Measurements from ENCODE around the gene IL10RB.
"Not testable (repeated sequence)": the region's sequence is repeated elsewhere in the genome, so short reads cannot be mapped to it uniquely, and the experiment has no call there.

IL10RB gene

GRCh38 chr21:33308586-33309490 lies 42.7 kb downstream of the IL10RB start:
- no peak overlapping the region for H3K27ac ChIP-seq (ENCODE audit: low read depth, low read length)
- no peaks in the 10 kb centered on the region for H3K27me3 ChIP-seq (ENCODE audit: control insufficient read depth in 1 of 2, insufficient read depth in 2 of 2, low read length in 2 of 2)
- no peak overlapping the region for H3K9ac ChIP-seq (ENCODE audit: low read depth in 1 of 2, low read length in 2 of 2)
- no peak overlapping the region for H3K4me3 ChIP-seq (ENCODE audit: low read depth in 1 of 2, low read length in 2 of 2)
- H3K36me3 ChIP-seq (ENCODE audit: control insufficient read depth in 1 of 2, insufficient read depth in 2 of 2, low read length in 2 of 2) = no peaks in the 10 kb centered on the region
- no peaks in the 10 kb centered on the region for H3K4me1 ChIP-seq (ENCODE audit: control insufficient read depth in 1 of 2, insufficient read depth in 2 of 2, low read length in 2 of 2)
- H3K9me3 ChIP-seq (ENCODE audit: control insufficient read depth in 1 of 2, low read length in 2 of 2) = peaks cover 0 to 4% of the 10 kb centered on the region in 2 donors

GRCh38 chr21:33309778-33310177 lies 43.6 kb downstream of the IL10RB start:
- no peaks in the 10 kb centered on the region for H3K4me1 ChIP-seq (ENCODE audit: control insufficient read depth in 1 of 2, insufficient read depth in 2 of 2, low read length in 2 of 2)
- H3K4me3 ChIP-seq (ENCODE audit: low read depth in 1 of 2, low read length in 2 of 2) = no peak overlapping the region
- no peak overlapping the region for H3K27ac ChIP-seq (ENCODE audit: low read depth, low read length)
- peaks cover 0 to 4% of the 10 kb centered on the region in 2 donors for H3K9me3 ChIP-seq (ENCODE audit: control insufficient read depth in 1 of 2, low read length in 2 of 2)
- no peaks in the 10 kb centered on the region for H3K27me3 ChIP-seq (ENCODE audit: control insufficient read depth in 1 of 2, insufficient read depth in 2 of 2, low read length in 2 of 2)
- no peak overlapping the region for H3K9ac ChIP-seq (ENCODE audit: low read depth in 1 of 2, low read length in 2 of 2)
- no peaks in the 10 kb centered on the region for H3K36me3 ChIP-seq (ENCODE audit: control insufficient read depth in 1 of 2, insufficient read depth in 2 of 2, low read length in 2 of 2)

GRCh38 chr21:33312121-33312520 lies 46.0 kb downstream of the IL10RB start:
- H3K9me3 ChIP-seq (ENCODE audit: control insufficient read depth in 1 of 2, low read length in 2 of 2) = peaks cover 0 to 4% of the 10 kb centered on the region in 2 donors
- H3K4me1 ChIP-seq (ENCODE audit: control insufficient read depth in 1 of 2, insufficient read depth in 2 of 2, low read length in 2 of 2) = no peaks in the 10 kb centered on the region
- no peak overlapping the region for H3K27ac ChIP-seq (ENCODE audit: low read depth, low read length)
- H3K27me3 ChIP-seq (ENCODE audit: control insufficient read depth in 1 of 2, insufficient read depth in 2 of 2, low read length in 2 of 2) = no peaks in the 10 kb centered on the region
- no peaks in the 10 kb centered on the region for H3K36me3 ChIP-seq (ENCODE audit: control insufficient read depth in 1 of 2, insufficient read depth in 2 of 2, low read length in 2 of 2)
- H3K4me3 ChIP-seq (ENCODE audit: low read depth in 1 of 2, low read length in 2 of 2) = no peak overlapping the region
- H3K9ac ChIP-seq (ENCODE audit: low read depth in 1 of 2, low read length in 2 of 2) = no peak overlapping the region

GRCh38 chr21:33313183-33313582 lies 47.0 kb downstream of the IL10RB start:
- H3K36me3 ChIP-seq (ENCODE audit: control insufficient read depth in 1 of 2, insufficient read depth in 2 of 2, low read length in 2 of 2) = no peaks in the 10 kb centered on the region
- no peak overlapping the region for H3K27ac ChIP-seq (ENCODE audit: low read depth, low read length)
- no peak overlapping the region for H3K9ac ChIP-seq (ENCODE audit: low read depth in 1 of 2, low read length in 2 of 2)
- H3K4me1 ChIP-seq (ENCODE audit: control insufficient read depth in 1 of 2, insufficient read depth in 2 of 2, low read length in 2 of 2) = no peaks in the 10 kb centered on the region
- H3K4me3 ChIP-seq (ENCODE audit: low read depth in 1 of 2, low read length in 2 of 2) = no peak overlapping the region
- peaks cover 0 to 4% of the 10 kb centered on the region in 2 donors for H3K9me3 ChIP-seq (ENCODE audit: control insufficient read depth in 1 of 2, low read length in 2 of 2)
- no peaks in the 10 kb centered on the region for H3K27me3 ChIP-seq (ENCODE audit: control insufficient read depth in 1 of 2, insufficient read depth in 2 of 2, low read length in 2 of 2)

GRCh38 chr21:33313611-33314010 lies 47.4 kb downstream of the IL10RB start:
- no peaks in the 10 kb centered on the region for H3K4me1 ChIP-seq (ENCODE audit: control insufficient read depth in 1 of 2, insufficient read depth in 2 of 2, low read length in 2 of 2)
- H3K9me3 ChIP-seq (ENCODE audit: control insufficient read depth in 1 of 2, low read length in 2 of 2) = peaks cover 0 to 4% of the 10 kb centered on the region in 2 donors
- H3K27ac ChIP-seq (ENCODE audit: low read depth, low read length) = no peak overlapping the region
- no peaks in the 10 kb centered on the region for H3K36me3 ChIP-seq (ENCODE audit: control insufficient read depth in 1 of 2, insufficient read depth in 2 of 2, low read length in 2 of 2)
- H3K27me3 ChIP-seq (ENCODE audit: control insufficient read depth in 1 of 2, insufficient read depth in 2 of 2, low read length in 2 of 2) = no peaks in the 10 kb centered on the region
- H3K4me3 ChIP-seq (ENCODE audit: low read depth in 1 of 2, low read length in 2 of 2) = no peak overlapping the region
- H3K9ac ChIP-seq (ENCODE audit: low read depth in 1 of 2, low read length in 2 of 2) = no peak overlapping the region

- no peaks in the 10 kb centered on the region for H3K4me1 ChIP-seq (ENCODE audit: control insufficient read depth in 1 of 2, insufficient read depth in 2 of 2, low read length in 2 of 2)
- H3K27ac ChIP-seq (ENCODE audit: low read depth, low read length) = no peak overlapping the region
- no peak overlapping the region for H3K4me3 ChIP-seq (ENCODE audit: low read depth in 1 of 2, low read length in 2 of 2)
- H3K9ac ChIP-seq (ENCODE audit: low read depth in 1 of 2, low read length in 2 of 2) = no peak overlapping the region
- no peaks in the 10 kb centered on the region for H3K27me3 ChIP-seq (ENCODE audit: control insufficient read depth in 1 of 2, insufficient read depth in 2 of 2, low read length in 2 of 2)
- peaks cover 0 to 4% of the 10 kb centered on the region in 2 donors for H3K9me3 ChIP-seq (ENCODE audit: control insufficient read depth in 1 of 2, low read length in 2 of 2)
- no peaks in the 10 kb centered on the region for H3K36me3 ChIP-seq (ENCODE audit: control insufficient read depth in 1 of 2, insufficient read depth in 2 of 2, low read length in 2 of 2)
These were observed 47.9 kb downstream of the IL10RB start for GRCh38 chr21:33314111-33314510.

GRCh38 chr21:33315946-33316710 lies 50.0 kb downstream of the IL10RB start:
- Histone ChIP-seq H3K27ac (ENCODE audit: low read depth, low read length) (no peak overlapping the region), H3K4me3 (ENCODE audit: low read depth in 1 of 2, low read length in 2 of 2) (no peak overlapping the region), H3K27me3 (ENCODE audit: control insufficient read depth in 1 of 2, insufficient read depth in 2 of 2, low read length in 2 of 2) (no peaks in the 10 kb centered on the region), H3K9me3 (ENCODE audit: control insufficient read depth in 1 of 2, low read length in 2 of 2) (no peaks in the 10 kb centered on the region), H3K9ac (ENCODE audit: low read depth in 1 of 2, low read length in 2 of 2) (no peak overlapping the region), H3K36me3 (ENCODE audit: control insufficient read depth in 1 of 2, insufficient read depth in 2 of 2, low read length in 2 of 2) (no peaks in the 10 kb centered on the region), H3K4me1 (ENCODE audit: control insufficient read depth in 1 of 2, insufficient read depth in 2 of 2, low read length in 2 of 2) (no peaks in the 10 kb centered on the region)

GRCh38 chr21:33317145-33317544 lies 51.0 kb downstream of the IL10RB start:
- Histone ChIP-seq H3K27ac (ENCODE audit: low read depth, low read length) (no peak overlapping the region), H3K4me1 (ENCODE audit: control insufficient read depth in 1 of 2, insufficient read depth in 2 of 2, low read length in 2 of 2) (no peaks in the 10 kb centered on the region), H3K9me3 (ENCODE audit: control insufficient read depth in 1 of 2, low read length in 2 of 2) (no peaks in the 10 kb centered on the region), H3K36me3 (ENCODE audit: control insufficient read depth in 1 of 2, insufficient read depth in 2 of 2, low read length in 2 of 2) (no peaks in the 10 kb centered on the region), H3K4me3 (ENCODE audit: low read depth in 1 of 2, low read length in 2 of 2) (no peak overlapping the region), H3K9ac (ENCODE audit: low read depth in 1 of 2, low read length in 2 of 2) (no peak overlapping the region), H3K27me3 (ENCODE audit: control insufficient read depth in 1 of 2, insufficient read depth in 2 of 2, low read length in 2 of 2) (no peaks in the 10 kb centered on the region)

- no peaks in the 10 kb centered on the region for H3K4me1 ChIP-seq (ENCODE audit: control insufficient read depth in 1 of 2, insufficient read depth in 2 of 2, low read length in 2 of 2)
These were observed 51.8 kb downstream of the IL10RB start for GRCh38 chr21:33317786-33318486.

GRCh38 chr21:33321005-33321404 lies 54.8 kb downstream of the IL10RB start:
- not testable (repeated sequence) for H3K27ac ChIP-seq (ENCODE audit: low read depth, low read length); H3K9me3 ChIP-seq (ENCODE audit: control insufficient read depth in 1 of 2, low read length in 2 of 2); H3K9ac ChIP-seq (ENCODE audit: low read depth in 1 of 2, low read length in 2 of 2); H3K4me3 ChIP-seq (ENCODE audit: low read depth in 1 of 2, low read length in 2 of 2); H3K36me3 ChIP-seq (ENCODE audit: control insufficient read depth in 1 of 2, insufficient read depth in 2 of 2, low read length in 2 of 2); H3K27me3 ChIP-seq (ENCODE audit: control insufficient read depth in 1 of 2, insufficient read depth in 2 of 2, low read length in 2 of 2); H3K4me1 ChIP-seq (ENCODE audit: control insufficient read depth in 1 of 2, insufficient read depth in 2 of 2, low read length in 2 of 2)

More at GRCh38 chr21:33317786-33318486, 51.8 kb downstream of the IL10RB start:
- Histone ChIP-seq H3K9ac (ENCODE audit: low read depth in 1 of 2, low read length in 2 of 2) (no peak overlapping the region), H3K4me3 (ENCODE audit: low read depth in 1 of 2, low read length in 2 of 2) (no peak overlapping the region), H3K27me3 (ENCODE audit: control insufficient read depth in 1 of 2, insufficient read depth in 2 of 2, low read length in 2 of 2) (no peaks in the 10 kb centered on the region), H3K9me3 (ENCODE audit: control insufficient read depth in 1 of 2, low read length in 2 of 2) (no peaks in the 10 kb centered on the region), H3K27ac (ENCODE audit: low read depth, low read length) (no peak overlapping the region), H3K36me3 (ENCODE audit: control insufficient read depth in 1 of 2, insufficient read depth in 2 of 2, low read length in 2 of 2) (no peaks in the 10 kb centered on the region)
